ENCODE data around the gene NEU3.
"Not testable (repeated sequence)": the region's sequence is repeated elsewhere in the genome, so short reads cannot be mapped to it uniquely, and the experiment has no call there.

Gene NEU3

DNA sequence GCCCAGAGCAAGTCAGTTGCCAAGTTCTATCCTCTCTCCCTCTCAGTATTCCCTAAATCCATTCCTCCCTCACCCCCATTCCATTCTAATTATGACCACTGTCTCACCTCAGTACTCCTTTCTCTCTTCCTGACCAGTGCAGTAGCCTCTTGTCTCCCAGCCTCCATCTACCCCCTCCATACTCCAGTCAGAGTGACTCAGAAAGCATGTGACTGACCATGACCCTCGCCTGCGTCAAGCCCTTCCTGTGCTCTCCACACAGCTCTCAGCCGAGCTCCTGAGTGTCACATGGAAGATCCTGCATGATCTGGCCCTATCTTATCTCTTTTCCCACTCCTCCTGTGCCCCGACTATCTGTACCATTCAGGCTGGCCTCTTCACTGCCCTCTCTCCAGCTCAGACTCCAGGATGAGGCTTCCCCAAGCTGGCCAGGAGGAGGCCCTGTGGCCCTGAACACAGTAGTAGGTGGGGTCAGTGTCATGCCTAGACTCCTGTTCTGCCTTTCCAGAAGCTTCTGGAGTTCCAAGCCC, 42.6 kb downstream of the NEU3 start:
- peak; percentile 55 for DNase-seq

DNA sequence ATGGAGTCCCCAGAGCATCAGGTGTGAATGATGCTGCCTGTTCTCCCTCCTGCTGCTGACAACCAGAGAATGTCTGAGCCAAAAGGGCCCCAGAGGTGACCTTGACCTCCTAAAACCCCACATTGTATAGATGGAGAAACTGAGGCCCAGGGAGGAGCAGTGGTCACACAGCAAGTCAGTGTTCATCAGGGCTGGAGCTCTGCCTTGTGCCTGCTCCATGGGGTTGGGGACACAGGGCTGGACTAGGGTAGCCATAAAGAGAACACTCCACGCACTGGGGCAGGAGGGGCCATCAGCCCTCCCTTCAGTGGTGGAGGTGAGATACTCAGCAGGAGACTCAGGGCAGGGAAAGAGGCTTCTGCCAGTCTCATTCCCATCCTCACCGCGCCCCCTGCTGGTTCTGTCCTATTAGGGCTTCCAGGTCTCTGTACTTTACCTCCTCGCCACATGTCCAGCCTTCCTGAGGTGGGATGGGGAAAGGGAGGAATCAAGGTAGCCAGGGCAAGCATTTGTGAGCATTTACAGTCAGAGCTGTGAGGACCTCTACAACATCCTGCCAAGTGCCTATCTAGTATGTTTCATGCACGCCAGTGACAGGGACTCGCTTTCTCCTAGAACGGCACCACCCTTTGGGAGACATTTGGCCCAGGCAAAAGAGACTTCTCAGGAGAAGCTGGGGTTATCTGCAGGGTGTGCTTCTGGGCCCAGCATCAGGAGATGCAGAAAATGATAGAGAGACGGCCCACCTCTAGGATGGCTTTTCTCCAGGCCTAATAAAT, 43.2 kb downstream of the NEU3 start:
- DNase-seq = peak; percentile 59

DNA sequence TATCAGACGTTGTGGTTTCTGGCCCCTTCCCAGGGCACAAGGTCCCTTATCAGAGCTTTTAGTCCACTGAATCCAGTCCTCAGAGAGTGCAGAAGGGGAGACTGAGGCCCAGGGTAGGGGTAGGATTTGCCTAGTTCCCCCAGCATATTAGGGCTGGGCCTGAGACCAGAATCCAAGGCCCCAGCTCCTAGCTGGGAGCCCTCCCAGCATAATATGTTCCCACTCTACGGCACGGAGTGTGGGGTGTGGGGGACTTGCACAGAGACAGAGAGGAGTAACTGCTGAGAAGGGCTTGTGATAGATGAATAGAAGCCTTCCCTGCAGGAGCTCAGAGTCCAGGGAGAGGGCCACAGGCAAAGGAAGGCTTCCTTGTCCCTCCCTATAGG, 43.8 kb downstream of the NEU3 start:
- no peak for DNase-seq

DNA sequence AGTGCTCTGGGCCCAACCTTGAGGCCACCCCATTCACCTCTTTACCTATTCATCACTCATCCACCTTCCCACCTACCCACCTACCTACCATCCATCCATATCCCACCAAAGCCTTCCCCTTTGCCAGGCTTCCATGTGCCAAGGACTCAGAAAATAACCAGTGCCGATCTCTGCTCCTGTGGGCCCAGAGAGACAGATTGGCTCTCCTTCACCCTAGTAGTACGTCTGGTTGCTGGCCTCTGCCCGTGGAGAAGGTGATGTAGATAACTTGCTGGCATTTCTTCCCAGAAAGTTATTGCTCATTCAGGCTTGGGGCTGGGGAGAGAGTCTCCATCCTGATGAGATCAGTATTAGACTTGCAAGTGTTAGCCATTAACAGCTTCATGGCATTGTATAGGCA, 45.2 kb downstream of the NEU3 start:
- no peak for DNase-seq

DNA sequence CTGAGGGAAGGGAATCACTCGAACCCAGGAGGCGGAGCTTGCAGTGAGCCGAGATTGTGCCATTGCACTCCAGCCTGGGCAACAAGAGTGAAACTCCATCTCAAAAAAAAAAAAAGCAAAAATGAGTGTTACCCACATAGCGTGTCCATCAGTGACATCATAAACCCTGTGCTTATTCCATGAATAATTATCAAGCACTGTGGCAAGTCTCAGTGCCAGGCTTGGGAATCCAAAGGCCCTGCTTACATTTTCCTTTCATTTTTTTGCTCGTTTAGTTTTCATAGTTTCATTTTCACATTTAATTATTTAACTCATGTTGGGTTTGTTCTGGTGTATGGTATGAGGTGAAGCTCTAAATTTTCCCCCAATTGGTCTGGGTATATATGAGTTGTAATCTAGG, 46.5 kb downstream of the NEU3 start:
- DNase-seq = no peak

DNA sequence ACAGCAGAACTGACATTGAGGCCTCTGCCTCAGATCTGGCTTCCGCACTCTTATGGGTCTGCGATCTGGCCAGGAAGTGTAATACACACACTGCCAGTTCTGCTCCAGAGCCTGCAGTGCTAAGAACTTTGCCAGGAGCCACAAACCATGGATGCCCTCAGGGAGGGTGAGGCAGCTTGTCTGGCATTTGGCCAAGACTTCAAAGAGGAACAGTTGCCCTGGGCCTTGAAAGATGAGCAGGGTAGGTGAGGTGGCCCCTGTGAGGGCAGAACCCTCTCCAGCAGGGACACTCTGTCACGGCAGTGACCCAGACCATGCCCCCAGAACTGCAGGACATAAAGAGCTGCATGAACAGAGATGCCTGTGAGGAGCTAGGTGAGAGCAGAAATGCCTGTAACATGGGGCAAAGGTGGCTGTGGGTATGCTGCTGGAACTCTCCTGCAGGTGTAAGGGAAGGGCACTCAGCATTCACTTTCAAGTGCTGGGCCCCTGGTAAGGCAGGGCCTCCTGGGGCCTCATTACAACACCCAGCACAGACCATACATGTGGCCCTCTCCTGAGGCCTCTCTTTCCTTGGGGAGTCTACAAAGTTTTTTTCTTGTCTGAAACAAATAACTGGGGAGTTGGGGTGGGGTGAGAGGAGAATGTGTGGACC, 47.3 kb downstream of the NEU3 start:
- no peak for DNase-seq

DNA sequence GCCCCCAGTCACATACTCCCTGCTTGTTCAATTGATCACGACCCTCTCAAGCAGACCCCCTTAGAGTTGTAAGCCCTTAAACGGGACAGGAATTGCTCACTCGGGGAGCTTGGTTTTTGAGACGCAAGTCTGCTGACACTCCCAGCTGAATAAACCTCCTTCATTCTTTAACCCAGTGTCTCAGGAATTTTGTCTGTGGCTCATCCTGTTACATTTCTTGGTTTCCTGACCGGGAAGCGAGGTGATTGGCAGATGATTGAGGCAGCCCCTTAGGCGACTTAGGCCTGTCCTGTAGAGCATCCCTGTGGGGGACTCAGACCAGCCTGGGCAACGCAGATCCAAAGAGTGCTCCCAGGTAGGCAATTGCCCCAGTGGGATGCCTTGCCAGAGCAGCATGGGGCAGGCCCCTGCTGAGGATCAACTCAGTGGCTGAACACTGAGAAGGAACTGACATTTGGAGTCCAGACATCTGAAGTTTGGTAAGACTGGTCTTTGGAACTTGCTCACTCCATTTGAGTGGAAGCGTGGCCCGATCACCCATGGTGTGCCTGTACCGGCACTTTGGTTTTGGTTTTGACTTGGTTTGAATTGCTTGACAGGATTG, 51.5 kb downstream of the NEU3 start:
- no peak for DNase-seq

DNA sequence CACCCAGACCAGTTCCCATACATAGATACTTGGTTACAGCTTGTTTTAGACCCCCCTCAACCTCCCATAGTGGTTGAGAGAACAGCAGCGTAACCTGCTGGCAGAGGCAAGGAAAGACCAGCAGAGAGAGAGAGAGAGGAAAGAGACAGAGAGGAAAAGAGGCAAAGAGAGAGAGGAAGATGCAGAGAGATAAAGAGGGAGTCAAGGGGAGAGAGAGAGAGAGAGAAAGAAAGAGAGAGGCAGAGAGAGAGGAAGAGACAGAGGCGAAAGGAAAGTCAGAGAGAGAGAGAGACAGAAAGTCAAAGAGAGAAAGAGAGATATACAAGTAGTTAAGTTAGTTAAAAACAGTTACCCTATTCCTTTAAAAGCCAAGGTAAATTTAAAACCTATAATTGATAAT, 52.5 kb downstream of the NEU3 start:
- DNase-seq = no peak

DNA sequence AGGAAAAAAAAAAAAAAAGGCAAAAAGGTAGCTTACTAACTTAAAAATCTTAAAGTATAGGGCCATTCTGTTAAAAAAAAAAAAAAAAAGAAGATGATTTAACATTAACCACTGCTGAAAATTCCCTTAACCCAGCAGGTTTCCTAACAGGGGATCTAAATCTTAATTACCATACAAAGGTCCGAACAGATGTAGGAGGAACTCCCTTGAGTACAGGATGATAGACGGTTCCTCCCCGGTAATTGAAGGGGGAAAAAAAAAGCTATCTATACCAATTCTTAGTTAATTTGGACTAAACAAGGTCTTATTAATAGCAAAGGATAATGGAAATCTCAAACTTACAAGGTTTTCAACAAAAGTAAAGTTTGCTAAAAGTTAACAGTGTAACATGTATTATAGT, 53.1 kb downstream of the NEU3 start:
- not testable (repeated sequence) for DNase-seq

DNA sequence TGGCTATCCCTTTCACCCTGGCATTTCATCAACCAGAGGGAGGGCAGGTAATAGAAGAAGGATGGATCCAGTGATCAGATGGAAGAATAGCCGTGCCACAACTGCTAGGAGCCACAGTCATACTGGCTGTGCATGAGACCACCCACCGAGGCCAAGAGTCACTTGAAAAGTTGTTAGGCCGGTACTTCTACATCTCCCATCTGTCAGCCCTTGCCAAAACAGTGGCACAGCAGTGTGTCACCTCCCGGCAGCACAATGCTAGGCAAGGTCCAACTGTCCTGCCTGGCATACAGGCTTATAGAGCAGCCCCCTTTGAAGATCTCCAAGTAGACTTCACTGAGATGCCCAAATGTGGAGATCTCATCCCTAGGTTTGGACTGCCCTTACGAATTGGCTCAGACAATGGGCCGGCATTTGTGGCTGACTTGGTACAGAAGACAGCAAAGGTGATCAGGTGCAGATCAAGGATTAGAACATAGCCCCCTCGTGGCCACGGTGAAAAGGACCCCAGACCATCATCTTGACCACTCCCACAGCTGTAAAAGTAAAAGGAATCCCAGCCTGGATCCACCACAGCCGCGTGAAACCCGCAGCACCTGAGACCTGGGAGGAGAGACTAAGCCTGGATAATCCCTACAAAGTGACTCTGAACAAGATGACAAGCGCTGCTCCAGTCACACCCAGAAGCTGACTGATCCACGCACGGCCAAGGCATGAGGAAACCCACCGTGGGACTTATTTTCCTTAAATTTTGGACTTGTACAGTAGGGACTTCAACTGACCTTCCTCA, 55.8 kb downstream of the NEU3 start:
- not testable (repeated sequence) for DNase-seq

DNA sequence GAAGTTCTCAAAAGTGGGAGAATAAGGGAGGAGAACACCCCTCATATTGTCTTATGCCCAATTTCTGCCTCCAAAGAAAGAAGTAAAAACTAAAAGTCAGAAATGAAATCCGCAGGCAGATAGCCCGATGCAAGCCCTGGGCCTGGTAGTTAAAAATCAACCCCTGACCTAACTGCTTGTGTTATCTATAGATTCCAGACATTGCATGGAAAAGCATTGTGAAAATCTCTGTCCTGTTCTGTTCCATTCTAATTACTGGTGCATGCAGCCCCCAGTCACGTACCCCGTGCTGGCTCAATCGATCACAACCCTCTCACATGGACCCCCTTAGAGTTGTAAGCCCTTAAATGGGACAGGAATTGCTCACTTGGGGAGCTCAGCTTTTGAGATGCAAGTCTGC, 57.9 kb downstream of the NEU3 start:
- not testable (repeated sequence) for DNase-seq

DNA sequence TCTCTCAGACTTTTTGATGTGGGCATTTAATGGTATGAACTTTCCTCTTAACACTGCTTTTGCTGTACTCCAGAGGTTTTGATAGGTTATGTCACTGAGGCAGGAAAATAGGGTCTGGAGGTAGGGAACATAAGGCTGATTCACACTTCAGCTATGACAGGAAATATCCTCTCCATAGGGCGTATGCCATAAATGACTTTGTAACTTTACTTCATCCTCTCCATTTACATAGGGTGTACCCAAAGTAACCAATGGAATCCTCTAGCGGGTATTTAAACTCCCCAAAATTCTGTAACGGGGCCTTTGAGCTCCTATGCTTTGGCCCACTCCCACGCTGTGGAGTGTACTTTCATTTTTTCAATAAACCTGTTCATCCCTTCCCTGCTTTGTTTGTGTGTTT, 58.5 kb downstream of the NEU3 start:
- no peak for DNase-seq

DNA sequence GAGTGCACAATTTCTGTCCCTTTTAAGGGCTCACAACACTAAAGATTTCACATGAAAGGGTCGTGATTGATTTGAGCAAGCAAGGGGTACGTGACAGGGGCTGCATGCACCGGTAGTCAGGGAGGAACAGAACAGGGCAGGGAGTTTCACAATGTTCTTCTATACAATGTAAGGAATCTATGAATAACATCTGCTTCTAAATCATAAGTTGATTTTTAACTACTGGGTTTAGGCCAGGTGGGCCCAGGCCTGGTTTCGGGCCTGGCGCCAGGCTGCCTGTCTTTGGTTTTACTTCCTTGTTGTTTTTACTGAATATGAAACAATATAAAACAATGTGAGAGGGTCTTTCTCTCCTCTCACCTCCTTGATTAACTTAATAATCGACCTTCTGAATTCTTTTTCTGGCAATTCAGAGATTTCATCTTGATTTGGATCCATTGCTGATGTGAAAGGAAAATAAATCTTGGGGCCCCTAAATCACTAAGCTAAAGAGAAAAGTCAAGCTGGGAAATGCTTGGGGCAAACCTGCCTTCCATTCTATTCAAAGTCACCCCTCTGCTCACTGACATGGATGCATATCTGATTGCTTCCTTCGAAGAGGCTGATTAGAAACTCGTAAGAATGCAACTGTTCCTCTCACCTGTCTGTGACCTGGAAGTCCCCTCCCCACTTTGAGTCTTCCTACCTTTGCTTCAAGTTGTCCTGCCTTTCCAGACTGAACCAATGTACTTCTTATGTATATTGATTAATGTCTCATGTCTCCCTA, 61.0 kb downstream of the NEU3 start:
- DNase-seq = not testable (repeated sequence)

DNA sequence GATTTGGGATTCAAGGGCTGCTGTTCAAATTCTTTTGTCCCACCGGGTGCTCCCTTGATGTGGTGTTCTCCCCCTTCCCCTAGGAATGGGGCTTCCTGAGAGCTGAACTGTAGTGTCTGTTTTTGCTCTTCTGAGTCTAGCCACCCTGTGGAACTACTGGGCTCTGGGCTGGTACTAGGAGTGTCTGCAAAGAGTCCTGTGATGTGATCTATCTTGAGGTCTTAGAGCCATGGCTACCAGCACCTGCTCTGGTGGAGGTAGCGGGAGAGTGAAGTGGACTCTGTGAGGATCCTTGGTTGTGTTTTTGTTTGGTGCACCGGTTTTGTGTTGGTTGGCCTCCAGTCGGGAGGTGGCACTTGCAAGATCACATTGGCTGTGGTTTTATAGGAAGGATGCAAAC, 61.8 kb downstream of the NEU3 start:
- DNase-seq = no peak

DNA sequence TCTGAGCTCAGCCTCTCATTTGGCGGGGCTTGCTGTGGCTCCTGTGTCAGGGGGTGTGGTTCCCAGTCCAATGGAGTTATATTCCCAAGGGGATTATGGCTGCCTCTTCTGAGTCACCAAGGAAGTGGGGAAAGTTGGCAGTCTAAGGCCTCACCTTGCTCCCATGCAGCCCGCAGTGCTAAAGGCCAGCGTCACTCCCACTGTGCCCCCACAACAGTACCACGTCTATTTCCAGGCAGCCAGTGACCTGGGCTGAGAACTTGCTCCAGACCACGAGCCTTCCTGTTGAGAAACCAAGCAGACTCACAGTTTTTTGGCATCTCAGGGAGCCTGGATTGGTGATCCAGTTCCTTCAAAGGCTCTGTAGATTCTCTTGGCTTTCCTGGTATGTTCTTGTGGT, 62.3 kb downstream of the NEU3 start:
- no peak for DNase-seq

DNA sequence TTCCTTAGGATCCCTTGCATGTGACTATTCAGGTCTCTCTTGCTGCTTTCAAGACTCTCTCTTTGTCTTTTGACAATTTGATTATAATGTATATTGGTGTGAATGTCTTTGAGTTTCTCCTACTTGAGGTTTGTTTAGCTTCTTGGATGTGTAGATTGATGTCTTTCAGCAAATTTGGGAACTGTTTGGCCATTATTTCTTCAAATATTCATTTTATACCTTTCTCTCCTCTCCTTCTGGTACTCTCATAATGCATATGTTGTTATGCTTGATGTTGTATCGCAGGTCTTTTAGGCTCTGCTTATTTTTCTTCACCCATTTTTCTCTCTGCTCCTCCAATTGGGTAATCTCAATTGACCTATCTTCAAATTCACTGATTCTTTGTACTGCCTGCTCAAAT, 63.7 kb downstream of the NEU3 start:
- no peak for DNase-seq

DNA sequence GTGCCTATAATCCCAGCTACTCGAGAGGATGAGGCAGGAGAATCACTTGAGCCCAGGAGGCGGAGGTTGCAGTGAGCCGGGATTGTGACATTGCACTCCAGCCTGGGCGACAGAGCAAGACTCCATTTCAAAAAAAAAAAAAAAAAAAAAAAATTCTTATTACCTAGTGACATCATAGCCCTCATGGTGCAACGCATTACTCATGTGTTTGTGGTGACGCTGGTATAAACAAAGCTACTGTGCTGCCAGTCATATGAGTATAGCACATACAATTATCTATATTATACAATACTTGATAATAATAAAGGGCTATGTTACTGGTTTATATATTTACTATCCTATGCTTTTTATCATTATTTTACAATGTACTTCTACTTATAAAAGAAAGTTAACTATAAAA, 66.8 kb downstream of the NEU3 start:
- DNase-seq = no peak

DNA sequence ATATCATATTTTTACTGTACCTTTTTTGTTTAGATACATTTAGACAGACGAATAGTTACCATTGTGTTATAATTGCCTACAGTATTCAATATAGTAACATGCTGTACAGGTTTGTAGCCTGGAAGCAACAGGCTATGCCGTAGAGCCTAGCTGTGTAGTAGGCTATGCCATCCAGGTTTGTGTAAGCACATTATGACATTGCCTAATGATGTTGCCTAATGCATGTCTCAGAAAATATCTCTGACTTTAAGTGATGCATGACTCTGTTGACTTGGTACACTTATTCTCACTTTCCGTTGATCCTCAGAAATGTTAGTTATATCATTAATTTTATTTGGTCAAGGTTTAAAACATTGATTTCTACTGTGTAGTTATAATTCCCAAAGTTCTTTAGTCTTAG, 68.1 kb downstream of the NEU3 start:
- no peak for DNase-seq

DNA sequence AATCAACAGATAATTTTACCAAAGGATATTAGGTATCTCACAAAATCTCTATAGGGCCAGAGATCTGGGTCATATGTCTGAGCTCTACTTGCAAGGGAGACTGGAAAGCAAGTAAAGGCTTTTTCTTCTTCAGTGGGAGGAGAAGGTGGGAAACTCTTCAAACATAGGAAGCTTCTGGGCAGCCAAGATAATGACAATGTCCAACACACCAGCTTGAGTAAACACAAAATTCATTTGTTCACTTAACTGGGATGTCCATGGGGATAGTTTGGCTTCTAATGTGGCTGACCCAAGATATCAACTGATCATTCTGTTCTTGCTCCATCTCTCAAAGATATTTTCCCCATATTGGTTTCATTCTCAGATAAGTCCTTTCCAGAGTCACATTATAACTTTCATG, 70.6 kb downstream of the NEU3 start:
- no peak for DNase-seq

DNA sequence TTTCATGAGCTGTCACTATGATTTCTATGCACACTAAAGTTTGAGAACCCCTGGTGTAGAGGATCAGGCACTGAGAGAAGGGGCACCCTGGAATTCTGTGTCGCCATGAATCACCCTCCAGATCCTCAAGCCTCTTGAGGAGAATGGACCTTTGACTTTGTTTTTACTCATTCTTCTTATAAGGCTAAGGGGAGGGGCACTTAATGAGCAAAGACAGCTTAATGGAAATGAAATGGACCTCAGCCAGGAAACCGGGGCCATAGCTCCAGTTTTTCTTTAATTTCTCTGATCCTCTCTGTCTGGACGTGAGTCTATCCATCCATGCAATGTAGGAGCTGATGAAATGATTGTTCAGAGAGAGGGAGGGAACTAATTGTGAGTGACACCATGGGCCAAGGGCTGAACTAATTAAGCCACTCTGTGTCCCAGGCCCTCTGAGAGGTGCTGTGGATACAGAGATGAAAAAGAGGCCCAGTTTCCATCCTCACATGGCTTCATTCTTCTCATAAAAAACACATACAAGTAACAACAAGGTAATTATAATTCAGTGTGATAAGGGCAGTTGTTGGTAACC, 75.1 kb downstream of the NEU3 start:
- DNase-seq = no peak

DNA sequence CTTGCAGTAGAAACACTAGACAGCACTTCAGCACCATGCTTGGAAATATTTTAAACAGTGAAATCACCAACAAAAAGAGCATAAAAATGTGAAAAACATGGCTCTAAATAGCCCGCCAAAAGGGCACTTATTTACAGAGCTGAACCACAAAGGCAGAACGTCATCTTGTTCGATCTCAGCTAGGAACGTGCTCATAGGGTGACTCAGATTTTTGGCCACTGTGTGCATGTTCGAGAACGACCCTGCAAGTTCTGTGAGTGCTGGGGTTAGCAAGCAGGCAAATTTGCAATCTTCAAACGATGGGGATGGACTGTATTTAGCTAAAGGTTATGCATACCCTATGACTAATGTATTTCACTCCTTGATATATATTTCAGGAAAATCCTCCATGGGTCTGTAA, 77.3 kb downstream of the NEU3 start:
- DNase-seq = no peak

Data from fibroblast of skin of back (primary cell).